ENCODE results near the gene FAM107A.

The FAM107A gene

DNA sequence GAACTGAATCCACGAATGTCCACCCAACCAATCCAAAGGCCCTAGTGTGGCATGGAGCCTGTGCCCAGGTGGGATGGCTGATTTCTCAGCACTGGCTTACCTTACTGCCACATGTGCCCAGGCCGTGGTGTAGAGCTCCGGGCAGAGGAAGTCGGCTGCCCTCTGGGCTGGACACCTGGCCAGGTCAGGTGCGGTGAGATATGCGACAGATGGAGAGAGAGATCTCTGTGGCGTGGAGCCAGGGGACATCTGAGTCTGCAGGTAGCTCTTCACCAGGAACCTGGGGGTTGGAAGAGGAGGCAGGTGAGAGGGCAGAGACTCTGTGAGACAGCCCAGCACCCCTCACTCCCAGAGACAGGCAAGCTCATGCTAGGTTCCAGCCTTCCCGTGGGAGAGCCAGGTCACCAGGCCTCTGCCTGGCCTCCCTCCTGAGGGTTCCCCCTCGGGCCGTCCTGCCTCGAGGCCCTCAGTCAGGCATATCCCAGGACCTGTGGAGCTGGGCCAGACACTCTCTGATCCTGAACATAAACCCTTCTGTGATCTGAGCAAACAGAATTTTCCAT lies 52.8 kb downstream of the FAM107A start:
- H3K27me3 ChIP-seq (ENCODE audit: control insufficient read depth, insufficient read depth, low read length): no peaks in the 10 kb centered on the region
- H3K36me3 ChIP-seq (ENCODE audit: control insufficient read depth, insufficient read depth, low read length): peaks cover 43% of the 10 kb centered on the region
- no peak overlapping the region for H3K27ac ChIP-seq (ENCODE audit: low read depth, low read length)
- H3K4me1 ChIP-seq (ENCODE audit: control insufficient read depth, insufficient read depth, low read length): no peaks in the 10 kb centered on the region
- H3K4me3 ChIP-seq (ENCODE audit: low read length): no peak overlapping the region
- H3K9ac ChIP-seq (ENCODE audit: low read length): no peak overlapping the region

DNA sequence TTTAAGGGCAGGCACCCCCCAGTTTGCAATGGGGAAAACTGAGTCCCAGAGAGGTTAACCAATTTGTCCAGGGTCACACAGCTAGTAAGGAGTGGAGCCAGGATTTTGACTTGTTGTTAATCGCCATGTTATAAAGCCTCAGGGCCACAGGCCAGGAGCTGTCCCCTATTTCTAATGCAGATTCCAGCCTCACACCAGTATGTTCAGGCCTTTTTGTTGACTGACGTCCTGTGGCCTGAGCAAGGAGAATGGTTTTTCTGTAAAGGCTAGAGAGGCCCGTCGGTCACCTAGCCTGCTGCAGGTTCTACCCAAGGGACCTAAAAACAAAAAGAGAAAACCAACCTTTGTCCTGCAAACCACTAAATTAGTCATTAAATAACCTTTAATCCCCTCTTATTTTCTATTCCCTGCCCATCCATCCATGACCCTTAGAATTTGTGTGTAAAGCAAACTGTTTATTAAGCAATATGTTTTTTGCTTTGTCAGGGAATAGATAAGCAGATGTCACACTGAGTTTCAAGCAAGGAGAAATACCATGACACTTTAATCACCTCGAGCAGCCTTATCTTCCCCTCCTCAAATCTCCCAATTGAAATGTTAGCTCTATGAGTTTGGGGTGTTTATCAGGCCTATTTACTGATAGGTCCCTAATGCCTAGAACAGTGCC lies 54.3 kb downstream of the FAM107A start:
- no peak overlapping the region for H3K4me3 ChIP-seq (ENCODE audit: low read length)

DNA sequence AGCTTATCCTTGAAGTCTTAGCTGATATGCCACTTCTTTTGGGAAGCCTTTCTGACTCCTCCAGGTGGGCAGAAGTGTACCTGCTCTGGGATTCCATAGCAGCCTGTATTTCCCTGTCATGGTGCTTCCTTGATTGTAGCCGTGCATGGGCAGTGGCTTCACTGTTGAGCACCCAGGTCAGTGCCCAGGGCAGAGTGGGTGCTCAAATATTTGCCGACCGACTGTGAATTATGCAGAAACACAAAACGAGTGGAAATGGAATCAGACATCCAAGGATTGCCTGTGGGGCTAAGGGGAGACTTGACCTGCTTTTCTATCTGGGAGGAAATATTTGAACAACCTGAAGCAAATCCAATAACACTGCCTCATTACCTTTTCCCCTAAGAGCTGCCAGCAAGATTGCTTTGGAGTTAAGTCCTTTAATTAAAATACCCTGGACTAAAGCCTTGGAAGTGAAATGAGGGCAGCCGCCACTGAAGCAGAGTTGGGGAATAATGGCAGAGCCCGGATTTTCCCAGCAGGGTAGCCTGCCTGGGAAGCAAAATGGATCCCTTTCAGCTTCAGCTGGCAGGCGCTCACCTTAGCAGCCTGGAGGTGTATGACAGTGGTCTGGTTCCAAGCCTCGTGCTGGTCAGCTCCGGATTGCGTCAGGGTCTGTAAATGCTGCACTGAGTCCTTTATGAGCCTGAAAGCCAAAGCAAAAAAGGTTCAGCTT lies 55.1 kb downstream of the FAM107A start:
- Histone ChIP-seq H3K27me3 (ENCODE audit: control insufficient read depth, insufficient read depth, low read length) (no peaks in the 10 kb centered on the region), H3K27ac (ENCODE audit: low read depth, low read length) (no peak overlapping the region), H3K9ac (ENCODE audit: low read length) (no peak overlapping the region), H3K4me3 (ENCODE audit: low read length) (no peak overlapping the region), H3K4me1 (ENCODE audit: control insufficient read depth, insufficient read depth, low read length) (no peaks in the 10 kb centered on the region), H3K36me3 (ENCODE audit: control insufficient read depth, insufficient read depth, low read length) (peaks cover 38% of the 10 kb centered on the region)

More for the DNA sequence above, 54.3 kb downstream of the FAM107A start:
- H3K27ac ChIP-seq (ENCODE audit: low read depth, low read length): no peak overlapping the region
- H3K36me3 ChIP-seq (ENCODE audit: control insufficient read depth, insufficient read depth, low read length): peaks cover 43% of the 10 kb centered on the region
- no peaks in the 10 kb centered on the region for H3K27me3 ChIP-seq (ENCODE audit: control insufficient read depth, insufficient read depth, low read length)
- no peaks in the 10 kb centered on the region for H3K4me1 ChIP-seq (ENCODE audit: control insufficient read depth, insufficient read depth, low read length)
- H3K9ac ChIP-seq (ENCODE audit: low read length): no peak overlapping the region

DNA sequence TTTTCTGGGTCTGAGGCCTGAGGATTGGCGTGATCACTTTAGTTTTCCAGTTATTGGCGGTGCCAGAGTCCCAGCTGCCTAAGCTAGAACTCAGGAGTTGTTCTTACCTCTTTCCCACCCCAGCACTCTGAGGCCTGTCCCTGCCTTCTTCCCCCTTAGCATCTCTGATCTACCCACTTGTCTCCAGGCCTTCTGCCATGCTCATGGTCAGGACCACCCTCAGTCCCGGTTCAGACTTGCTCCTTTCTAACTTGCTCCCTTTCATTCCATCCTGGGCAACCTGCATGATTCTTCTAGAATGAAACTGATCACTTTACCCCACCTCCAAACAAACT lies 55.9 kb downstream of the FAM107A start:
- Histone ChIP-seq H3K4me1 (ENCODE audit: control insufficient read depth, insufficient read depth, low read length) (no peaks in the 10 kb centered on the region), H3K27me3 (ENCODE audit: control insufficient read depth, insufficient read depth, low read length) (no peaks in the 10 kb centered on the region), H3K4me3 (ENCODE audit: low read length) (no peak overlapping the region), H3K9ac (ENCODE audit: low read length) (no peak overlapping the region), H3K27ac (ENCODE audit: low read depth, low read length) (no peak overlapping the region), H3K36me3 (ENCODE audit: control insufficient read depth, insufficient read depth, low read length) (peaks cover 32% of the 10 kb centered on the region)

DNA sequence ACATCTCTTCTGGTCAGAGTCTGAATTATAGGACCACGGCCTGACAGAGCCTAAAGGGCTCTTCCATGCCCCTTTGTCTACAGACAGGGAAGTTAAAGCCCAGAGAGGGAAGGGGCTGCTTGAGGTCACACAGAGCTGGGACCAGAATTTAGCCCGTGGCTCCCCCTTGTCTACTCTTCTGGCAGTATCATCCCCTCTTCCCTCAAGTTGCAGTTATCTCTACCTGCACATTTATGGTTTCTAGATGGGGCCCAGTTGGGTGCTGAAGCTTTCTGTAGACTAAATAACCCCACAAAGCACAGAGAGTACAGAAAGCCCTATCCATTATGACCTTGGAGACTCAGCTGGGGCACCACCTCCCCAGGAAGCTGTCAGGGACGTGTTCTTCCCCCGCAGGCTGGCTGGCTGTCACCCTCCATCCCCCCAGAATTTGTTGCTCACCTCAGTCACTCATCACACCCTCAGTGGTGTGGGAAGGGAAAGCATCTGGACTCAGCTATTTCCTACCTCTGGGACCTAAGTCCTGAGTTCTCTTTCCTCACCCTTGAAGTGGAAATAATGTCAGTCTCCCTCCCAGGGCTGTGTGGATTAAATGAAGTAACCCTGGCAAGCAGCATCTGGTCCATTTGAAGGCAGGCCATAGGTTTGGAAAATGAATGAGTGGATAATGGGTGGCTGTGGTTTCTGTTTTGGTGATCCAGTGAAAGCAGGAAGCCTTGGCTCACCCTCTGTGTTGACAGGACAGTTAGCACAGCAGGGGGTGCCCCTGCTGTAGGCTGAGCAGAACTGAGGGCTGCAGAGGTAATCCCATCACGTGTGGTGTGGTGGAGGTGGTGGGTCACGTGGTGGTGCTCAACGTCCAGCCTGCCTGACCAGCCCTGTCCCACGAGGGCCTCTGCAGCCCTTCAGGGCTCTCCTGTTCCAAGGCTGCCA lies 56.5 kb downstream of the FAM107A start:
- Histone ChIP-seq H3K36me3 (ENCODE audit: control insufficient read depth, insufficient read depth, low read length) (peaks cover 30% of the 10 kb centered on the region), H3K4me1 (ENCODE audit: control insufficient read depth, insufficient read depth, low read length) (no peaks in the 10 kb centered on the region), H3K4me3 (ENCODE audit: low read length) (no peak overlapping the region), H3K9ac (ENCODE audit: low read length) (no peak overlapping the region), H3K27me3 (ENCODE audit: control insufficient read depth, insufficient read depth, low read length) (no peaks in the 10 kb centered on the region), H3K27ac (ENCODE audit: low read depth, low read length) (no peak overlapping the region)

DNA sequence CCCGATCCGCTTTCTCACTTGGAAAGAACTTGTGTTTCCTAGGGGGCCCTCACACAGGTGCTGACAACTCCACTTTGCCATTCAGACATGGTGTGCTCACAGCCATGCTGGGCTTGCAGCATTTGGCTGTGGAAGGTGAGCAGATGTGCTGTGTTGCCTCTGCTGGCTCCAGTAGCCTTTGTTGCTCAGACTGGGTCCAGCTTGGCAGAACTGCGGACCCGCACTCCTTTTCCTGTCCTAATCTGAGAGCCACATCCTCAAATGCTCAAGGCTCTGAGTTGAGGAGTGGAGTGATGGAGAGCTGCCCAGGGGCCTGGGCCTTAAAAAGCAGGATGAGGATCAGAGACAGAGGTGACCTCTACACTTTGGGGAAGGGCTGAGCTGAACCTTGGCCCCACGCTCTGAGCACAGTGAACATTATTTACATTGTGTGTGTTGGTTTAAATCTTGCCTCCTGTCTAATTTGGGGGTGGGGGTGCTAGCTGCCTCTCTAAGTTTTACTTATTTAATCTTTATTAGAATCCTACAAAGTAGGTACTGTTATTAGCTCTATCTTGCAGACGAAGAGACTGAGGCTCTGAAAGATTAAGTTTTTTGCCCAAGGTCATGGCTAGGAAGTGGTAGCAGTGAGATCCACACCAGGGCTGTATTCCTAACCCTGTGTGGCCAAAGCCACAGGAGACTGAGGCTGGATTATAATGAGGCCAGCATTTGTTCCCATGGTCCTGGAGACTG lies 57.4 kb downstream of the FAM107A start:
- Histone ChIP-seq H3K9ac (ENCODE audit: low read length) (no peak overlapping the region), H3K36me3 (ENCODE audit: control insufficient read depth, insufficient read depth, low read length) (peaks cover 25% of the 10 kb centered on the region)

DNA sequence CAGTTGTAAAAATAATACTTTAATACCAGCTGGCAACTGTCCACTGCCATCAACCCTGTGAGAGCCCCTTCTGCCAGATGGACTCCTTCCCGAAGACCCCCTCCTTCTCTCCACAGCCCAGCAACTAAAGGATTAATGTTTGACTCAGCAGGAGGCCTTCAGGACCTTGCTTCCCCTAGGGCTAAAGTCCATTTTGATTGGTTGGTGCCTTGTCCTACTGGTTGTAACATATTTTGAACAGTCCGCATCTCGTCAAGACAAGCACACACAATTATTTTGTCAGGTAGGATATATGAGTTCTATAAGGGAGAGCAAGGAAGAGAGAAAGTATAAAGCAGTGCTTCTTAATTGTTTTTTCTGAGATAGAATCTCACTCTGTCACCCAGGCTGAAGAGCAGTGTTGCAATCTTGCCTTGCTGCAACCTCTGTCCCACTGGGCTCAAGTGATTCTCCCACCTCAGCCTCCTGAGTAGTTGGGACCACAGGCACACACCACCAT lies 58.9 kb downstream of the FAM107A start:
- Histone ChIP-seq H3K9ac (ENCODE audit: low read length) (no peak overlapping the region), H3K27me3 (ENCODE audit: control insufficient read depth, insufficient read depth, low read length) (no peaks in the 10 kb centered on the region), H3K27ac (ENCODE audit: low read depth, low read length) (no peak overlapping the region), H3K4me3 (ENCODE audit: low read length) (no peak overlapping the region), H3K4me1 (ENCODE audit: control insufficient read depth, insufficient read depth, low read length) (no peaks in the 10 kb centered on the region), H3K36me3 (ENCODE audit: control insufficient read depth, insufficient read depth, low read length) (peaks cover 20% of the 10 kb centered on the region)

More for the DNA sequence above, 57.4 kb downstream of the FAM107A start:
- Histone ChIP-seq H3K4me1 (ENCODE audit: control insufficient read depth, insufficient read depth, low read length) (no peaks in the 10 kb centered on the region), H3K27ac (ENCODE audit: low read depth, low read length) (no peak overlapping the region), H3K4me3 (ENCODE audit: low read length) (no peak overlapping the region), H3K27me3 (ENCODE audit: control insufficient read depth, insufficient read depth, low read length) (no peaks in the 10 kb centered on the region)

DNA sequence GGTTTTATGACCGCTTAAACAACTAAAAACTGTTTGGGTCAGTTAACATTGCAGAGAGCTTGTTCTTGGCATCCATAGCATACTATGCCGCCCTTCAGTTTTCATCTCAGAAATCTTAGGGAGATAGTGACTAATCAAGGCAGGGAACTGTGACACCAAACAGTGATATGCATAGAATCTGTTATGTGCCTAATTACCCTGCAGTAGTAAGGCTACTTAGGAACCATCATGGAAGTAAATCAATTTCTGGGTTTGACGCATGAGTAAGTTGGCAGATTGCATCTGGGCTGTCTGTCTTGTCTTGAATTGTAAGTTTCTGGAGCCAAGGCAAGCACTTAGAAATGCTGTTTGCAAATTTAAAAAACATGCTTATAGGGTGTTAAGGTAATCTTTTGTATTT lies 62.8 kb downstream of the FAM107A start:
- Histone ChIP-seq H3K27ac (ENCODE audit: low read depth, low read length) (no peak overlapping the region), H3K27me3 (ENCODE audit: control insufficient read depth, insufficient read depth, low read length) (no peaks in the 10 kb centered on the region), H3K9ac (ENCODE audit: low read length) (no peak overlapping the region), H3K4me1 (ENCODE audit: control insufficient read depth, insufficient read depth, low read length) (no peaks in the 10 kb centered on the region), H3K4me3 (ENCODE audit: low read length) (no peak overlapping the region), H3K36me3 (ENCODE audit: control insufficient read depth, insufficient read depth, low read length) (peaks cover 7% of the 10 kb centered on the region)

Data from rectal smooth muscle tissue (tissue), 1 donor.